ENCODE measurements around the gene SRGAP3.

- TF ChIP-seq CTCF (IDR thresholded peaks at IDR 0.05): no peak
- no peak for TF ChIP-seq POLR2A (IDR thresholded peaks at IDR 0.05)
- no peak for TF ChIP-seq EP300 (IDR thresholded peaks at IDR 0.05)
- TF ChIP-seq POLR2AphosphoS5 (IDR thresholded peaks at IDR 0.05): no peak
These were observed 31.0 kb downstream of the SRGAP3 start for GRCh38 chr3:9218514-9218846.

All from gastroesophageal sphincter (tissue), 3 donors.